GM18870 (cell line): ENCODE data around the gene CYP4F12.
"Not testable (repeated sequence)": the region's sequence is repeated elsewhere in the genome, so short reads cannot be mapped to it uniquely, and the experiment has no call there.

ENCODE experiments used
- ATAC-seq: cut with Tn5 transposase; IDR thresholded peaks from one replicate; pipeline ENCODE4 v1.9.1; 2021; ENCODE audit warnings: moderate library complexity; ENCODE audit not compliant: unreplicated experiment

Gene CYP4F12

DNA sequence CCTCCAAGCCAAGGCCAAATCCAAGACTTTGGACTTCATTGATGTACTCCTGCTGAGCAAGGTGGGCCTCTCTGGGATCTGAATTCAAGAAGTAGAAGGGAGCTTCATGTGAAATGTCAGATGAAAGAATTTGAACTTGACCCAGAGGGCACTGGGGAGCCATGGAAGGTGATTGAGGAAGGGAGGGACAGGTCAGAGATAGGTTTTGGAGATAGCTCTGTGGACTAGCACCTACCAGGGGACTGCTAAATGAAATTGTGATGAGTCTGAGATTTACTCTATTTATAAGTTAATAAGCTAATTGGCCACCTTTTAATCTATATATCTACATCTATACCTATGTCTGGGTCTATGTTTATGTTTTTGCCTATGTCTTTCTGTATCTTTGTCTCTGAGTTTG lies 22.8 kb upstream of the CYP4F12 start:
- not testable (repeated sequence) for ATAC-seq

DNA sequence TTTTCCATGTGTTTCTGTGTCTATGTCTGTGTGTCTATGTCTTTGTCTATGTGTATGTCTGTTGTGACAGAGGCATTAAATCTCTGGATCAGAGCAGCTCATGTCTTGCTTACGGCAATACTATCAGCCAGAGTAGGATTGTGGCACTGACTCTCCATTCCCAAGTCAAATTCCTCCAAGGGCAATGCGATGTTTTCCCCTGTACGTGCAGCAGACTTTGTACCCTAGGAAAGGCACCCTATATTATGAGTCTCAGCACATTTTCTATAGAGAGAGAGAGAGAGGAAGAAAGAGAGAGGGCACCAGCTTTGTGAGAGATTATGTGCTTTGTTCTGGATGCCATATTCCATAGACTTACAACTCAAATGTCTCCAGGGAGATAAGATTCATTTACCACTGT lies 21.1 kb upstream of the CYP4F12 start:
- ATAC-seq: no peak

DNA sequence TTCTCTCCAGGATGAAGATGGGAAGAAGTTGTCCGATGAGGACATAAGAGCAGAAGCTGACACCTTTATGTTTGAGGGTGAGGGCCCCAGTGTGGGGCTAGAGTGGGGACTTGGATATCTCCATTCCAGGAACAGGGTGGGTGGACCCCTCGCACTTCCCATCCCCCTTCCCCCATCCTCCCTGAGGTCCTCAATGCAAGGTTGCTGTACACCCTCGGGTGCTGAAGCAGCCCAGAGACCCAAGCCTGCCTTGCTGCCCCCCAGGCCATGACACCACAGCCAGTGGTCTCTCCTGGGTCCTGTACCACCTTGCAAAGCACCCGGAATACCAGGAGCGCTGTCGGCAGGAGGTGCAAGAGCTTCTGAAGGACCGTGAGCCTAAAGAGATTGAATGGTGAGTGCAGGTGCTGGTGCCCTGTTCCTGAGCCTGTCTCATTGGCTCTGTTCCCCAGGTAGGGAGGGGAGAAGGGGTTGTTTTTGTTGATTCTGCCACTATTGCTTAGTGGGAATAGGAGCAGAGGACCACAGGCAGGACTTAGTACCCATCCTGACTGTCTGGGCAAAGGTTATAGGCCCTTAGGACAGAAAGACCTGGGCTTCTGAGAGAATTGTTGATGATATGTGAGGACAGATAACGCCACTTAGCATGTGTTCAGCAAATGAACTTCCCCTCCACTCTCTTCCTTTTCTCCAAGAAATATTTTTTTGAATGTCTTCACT lies 20.2 kb upstream of the CYP4F12 start:
- ATAC-seq: no peak

DNA sequence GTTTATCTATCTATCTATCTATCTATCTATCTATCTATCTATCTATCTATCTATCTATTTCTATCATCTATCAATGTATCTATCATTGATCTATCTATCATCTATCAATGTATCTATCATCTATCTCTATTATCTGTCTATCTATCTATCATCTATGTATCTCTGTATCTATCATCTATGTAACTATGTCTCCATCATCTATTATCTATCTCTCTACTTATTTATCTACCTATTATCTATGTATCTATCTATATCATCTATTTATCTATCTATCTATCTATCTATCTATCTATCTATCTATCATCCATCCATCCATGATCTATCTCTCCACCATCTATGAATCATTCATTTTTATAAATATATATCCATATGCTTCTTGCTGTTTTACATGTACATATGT lies 16.4 kb upstream of the CYP4F12 start:
- ATAC-seq: no peak

DNA sequence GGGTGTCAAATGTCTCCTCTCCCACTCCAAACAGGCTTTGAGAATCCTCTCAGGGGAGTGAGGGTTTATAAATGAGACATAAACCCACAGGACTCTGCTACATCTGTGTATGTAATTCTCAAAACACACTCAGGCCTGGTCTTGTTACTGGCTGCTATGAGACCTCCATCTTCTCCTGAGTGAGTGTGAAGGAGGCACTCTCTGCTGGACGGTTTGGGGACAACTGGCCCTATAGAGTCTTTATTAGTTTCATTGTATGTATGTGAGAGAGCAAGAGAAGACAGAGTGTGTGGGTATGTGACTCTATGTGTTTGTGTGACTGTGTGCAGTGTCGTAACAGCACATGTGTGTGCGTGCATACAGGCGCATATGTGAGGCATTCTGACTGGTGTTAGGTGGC lies 9.6 kb upstream of the CYP4F12 start:
- no peak for ATAC-seq

DNA sequence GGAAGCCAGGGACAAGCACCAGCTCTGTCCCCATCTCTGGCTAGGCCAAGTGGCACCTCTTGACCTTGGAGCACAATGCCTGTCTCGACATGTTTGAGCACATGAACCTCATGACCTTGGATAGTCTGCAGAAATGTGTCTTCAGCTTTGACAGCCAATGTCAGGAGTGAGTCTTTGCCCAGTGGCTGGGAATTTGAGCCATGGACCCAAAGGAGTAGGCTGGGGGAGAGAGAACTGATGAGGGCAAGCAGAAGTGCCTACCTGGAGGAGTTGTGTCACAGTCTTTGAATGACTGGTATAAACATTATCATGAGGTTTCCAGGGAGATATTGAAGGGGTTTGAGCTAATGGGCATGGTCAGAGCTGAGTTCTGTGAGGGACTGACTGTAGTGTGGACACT lies 6.7 kb upstream of the CYP4F12 start:
- no peak for ATAC-seq

DNA sequence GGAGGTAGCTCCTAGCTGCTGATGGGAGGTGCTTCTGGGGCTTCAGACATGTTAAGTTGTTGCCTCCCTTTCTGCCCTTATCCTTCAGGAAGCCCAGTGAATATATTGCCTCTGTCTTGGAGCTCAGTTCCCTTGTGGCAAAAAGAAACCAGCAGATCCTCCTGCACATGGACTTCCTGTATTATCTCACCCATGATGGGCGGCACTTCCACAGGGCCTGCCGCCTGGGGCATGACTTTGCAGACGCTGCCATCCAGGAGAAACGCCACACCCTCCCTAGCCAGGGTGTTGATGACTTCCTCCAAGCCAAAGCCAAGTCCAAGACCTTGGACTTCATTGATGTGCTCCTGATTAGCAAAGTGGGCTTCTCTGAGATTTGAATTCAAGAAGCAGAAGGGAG lies 6.0 kb upstream of the CYP4F12 start:
- no peak for ATAC-seq

DNA sequence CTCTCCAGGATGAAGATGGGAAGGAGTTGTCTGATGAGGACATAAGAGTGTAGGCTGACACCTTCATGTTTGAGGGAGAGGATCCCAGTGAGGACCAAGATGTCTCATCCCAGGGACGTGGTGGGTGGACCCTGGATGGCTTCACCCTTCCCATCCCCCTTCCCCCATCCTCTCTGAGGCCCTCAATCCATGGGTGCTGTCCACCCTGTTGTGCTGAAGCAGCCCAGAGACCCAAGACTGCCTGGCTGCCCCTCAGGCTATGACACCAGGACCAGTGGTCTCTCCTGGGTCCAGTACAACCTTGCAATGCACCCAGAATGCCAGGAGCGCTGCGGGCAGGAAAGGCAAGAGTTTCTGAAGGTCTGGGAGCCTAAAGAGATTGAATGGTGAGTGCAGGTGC lies 3.4 kb upstream of the CYP4F12 start:
- no peak for ATAC-seq

DNA sequence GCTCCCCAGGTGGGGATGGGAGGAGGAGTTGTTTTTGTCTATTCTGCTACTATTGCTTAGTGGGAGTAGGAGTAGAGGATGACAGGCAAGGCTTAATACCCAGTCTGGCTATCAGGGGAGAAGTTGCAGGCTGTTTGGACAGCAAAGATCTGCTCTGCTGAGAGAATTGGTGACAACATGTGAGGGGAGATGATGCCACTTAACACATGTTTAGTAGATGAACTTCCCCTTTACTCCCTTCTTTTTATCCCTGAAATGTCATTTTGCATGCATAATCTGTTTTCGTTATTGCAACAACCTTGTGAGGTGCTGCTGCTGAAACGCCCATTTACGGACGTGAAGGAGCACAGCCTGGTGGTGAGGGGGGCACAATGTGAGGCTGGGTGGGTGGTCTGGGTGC lies 3.0 kb upstream of the CYP4F12 start:
- no peak for ATAC-seq

DNA sequence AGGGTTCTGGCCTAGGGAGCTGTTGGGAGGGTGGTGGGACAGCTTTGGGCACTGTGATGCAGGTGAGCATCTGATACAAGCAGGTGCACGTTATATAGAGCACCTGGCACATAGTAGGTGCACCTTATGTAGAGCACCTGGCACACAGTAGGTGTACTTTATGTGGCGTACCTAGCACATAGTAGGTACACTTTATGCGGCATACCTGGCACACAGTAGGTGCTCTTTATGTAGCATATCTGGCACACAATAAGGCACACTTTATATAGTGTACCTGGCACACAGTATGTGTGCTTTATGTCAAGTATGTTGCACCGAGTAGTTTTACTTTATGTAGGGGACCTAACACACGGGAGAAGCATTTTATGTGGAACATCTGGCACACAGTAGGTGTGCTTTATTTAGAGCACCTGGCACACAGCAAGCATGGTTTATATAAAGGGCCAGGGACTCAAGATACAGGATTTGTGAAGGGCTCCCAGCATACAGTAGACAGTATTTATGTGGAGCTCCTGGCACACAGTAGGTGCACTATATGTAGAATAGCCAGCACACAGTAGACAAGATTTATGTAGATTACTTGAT lies 1.6 kb upstream of the CYP4F12 start:
- no peak for ATAC-seq

DNA sequence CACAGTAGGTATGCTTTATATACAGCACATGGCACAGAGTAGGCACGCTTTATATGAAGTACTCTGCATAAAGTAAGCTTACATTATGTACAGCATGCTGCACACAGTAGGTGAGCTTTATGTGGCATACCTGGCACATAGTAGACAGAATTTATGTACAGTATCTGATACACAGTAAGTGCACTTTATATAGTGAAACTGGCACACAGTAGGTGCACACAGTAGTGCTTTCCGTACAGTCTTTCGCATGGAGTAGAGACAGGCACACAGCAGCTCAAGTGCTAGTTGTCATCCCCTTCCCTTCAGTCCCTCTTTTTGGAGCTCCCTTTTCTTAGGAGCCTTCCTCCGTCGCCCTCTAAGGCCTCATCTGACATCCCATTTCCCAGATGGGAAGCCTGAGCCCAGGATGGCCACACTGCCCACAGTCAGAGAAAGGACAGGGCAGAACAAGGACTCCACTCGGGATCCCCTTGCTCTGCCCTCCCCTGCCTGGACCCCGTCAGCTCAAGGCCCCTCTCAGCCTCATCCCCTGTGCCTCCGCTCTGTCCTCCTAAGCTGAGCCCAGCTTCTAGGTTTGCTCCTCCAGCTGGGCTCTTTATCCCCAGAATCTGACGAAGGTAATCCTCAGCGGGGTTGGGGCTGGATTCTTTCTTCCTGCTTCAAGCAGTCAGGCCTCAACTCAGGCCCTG lies 852 bp upstream of the CYP4F12 start:
- no peak for ATAC-seq

DNA sequence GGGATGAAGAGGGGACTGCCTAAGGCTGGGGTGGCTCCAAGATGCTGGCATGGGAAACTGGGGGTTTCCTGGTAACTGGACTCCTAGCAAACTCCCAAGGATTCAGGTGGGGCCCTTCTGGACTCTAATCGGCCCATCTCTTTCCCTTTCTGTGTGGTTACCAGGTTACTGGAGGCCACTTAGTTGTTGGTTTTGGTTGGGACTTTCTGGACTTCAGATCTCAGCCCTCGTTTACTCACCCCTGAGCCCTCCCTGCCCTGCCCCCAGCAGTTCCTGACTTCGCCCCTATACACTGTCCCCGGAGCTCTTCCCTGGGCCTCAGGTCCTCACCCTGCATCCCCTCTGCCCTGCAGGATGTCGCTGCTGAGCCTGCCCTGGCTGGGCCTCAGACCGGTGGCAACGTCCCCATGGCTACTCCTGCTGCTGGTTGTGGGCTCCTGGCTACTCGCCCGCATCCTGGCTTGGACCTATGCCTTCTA lies 328 bp downstream of the CYP4F12 start:
- ATAC-seq: no peak

DNA sequence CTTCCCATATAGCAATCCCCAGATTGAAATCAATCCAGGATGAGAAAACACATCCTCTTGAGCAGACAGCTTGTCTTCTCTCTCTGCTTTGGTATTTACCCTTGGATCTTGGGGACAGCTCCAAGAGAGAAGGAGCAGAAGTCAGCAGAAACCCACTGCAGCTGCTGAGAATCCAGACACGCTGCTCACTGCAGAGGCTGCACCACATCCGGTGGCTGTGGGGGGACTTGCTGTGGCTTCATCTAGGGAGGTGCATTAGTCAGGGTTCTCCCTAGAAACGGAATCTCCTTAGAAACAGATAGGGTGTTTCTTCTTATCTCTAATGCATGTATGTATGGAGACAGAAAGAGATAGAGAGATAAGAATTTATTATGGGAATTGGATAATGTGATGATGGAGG lies 2.7 kb downstream of the CYP4F12 start:
- no peak for ATAC-seq

DNA sequence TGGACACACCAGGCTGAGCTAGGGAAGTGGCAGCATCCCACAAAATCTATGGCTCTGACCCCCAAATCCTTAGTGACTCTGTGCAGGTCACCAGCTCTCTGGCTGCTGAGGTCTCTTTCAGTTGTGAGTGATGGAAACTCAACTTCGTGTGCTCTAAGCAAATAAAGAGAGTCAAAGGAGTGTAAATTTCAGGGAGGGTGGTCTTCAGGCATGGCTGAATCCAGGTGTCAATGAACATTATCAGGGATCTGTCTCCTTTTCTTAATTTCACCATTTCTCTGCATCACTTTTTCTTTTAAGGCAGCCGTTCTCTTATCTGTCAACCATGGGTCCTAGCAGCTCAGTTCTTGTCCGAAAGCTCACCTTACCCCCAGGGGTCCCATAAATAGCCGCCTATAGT lies 6.2 kb downstream of the CYP4F12 start:
- no peak for ATAC-seq

DNA sequence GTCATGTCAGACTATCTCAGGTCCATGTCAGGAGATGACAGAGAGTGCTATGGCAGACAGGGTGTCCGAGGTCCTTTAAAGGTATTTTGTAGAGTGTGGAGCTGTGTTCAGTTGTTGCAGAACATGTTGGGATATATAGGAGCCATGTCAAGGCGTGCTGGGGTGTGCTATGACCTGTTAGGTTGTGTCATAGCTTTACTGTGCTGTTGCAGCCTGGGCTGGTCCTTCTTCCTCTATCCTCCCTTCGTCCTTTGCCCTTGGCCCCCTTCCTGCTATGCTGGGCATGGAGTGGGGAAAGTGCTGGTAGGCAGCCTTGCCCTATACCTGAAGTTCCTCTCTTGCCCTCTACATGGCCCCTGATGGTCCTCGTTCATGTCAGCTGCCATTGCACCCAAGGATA lies 7.0 kb downstream of the CYP4F12 start:
- not testable (repeated sequence) for ATAC-seq

DNA sequence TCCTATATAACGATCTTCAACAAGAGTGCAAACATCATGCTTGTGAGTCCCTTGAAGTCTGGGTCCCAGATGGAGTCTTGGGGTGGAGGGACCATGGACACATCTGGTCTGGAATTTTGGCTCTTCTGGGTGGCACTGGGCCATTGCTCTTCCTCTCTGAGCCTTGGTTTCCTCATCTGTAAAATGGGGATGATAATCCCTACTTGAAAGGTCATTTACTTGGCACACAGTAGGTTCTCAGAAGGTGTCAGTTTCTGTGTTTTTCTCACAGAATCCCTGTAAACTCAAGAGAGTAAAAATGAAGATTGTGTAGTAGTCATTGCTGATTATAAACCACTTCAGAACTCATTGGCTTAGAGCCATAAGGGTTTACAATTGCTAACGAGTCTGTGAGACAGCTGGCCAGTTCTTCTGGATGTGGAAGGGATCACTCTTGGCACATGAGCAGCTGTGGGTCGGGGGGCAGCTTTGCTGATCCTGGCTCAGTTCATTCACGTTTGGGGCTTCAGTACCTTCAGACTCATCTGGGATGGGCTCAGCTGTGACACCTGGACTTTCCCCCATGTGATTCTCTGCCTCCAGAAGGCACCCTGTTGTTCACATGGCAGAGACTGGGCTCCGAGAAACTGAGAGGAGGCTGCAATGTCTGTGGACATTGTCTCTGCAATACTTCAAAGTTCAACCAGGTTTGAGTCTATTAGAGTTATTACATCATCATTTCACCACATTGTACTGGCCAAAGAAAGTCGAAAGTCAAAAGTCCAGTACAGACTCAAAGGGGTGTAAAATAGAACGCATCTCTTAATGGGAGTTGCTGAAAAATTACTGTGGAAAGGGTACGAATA lies 7.8 kb downstream of the CYP4F12 start:
- no peak for ATAC-seq

DNA sequence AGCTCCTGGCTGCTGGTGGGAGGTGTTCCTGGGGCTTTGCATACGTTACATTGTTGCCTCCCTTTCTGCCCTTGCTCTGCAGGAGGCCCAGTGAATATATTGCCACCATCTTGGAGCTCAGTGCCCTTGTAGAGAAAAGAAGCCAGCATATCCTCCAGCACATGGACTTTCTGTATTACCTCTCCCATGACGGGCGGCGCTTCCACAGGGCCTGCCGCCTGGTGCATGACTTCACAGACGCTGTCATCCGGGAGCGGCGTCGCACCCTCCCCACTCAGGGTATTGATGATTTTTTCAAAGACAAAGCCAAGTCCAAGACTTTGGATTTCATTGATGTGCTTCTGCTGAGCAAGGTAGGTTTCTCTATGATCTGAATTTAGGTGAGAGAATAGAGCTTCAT lies 10.5 kb downstream of the CYP4F12 start:
- ATAC-seq: no peak

DNA sequence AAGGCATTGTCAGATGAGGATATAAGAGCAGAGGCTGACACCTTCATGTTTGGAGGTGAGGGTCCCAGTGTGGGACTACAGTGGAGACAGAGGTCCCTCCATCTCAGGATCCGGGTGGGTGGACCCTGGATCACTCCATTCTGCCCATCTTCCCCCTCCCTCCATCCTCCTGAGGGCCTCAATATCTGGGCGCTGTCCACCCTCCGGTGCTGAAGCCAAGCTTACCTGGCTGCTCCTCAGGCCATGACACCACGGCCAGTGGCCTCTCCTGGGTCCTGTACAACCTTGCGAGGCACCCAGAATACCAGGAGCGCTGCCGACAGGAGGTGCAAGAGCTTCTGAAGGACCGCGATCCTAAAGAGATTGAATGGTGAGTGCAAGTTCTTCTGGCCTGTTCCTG lies 11.9 kb downstream of the CYP4F12 start:
- ATAC-seq: no peak

DNA sequence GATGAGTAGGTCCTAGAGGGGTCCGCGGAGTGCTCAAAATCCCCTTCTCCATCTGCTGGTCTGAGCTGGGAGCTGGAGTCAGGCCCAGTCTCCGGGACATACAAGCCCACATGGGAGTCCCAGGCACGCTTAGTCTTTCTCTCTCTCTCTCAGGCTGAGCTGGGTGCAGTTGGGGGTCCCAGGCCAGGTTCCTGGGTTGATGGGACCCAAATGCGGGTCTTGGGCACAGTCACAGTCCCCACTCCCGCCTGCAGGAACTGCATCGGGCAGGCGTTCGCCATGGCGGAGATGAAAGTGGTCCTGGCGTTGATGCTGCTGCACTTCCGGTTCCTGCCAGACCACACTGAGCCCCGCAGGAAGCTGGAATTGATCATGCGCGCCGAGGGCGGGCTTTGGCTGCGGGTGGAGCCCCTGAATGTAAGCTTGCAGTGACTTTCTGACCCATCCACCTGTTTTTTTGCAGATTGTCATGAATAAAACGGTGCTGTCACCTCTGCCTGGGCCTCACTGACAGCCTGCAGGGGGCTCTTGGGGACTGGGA lies 23.8 kb downstream of the CYP4F12 start:
- ATAC-seq: no peak

DNA sequence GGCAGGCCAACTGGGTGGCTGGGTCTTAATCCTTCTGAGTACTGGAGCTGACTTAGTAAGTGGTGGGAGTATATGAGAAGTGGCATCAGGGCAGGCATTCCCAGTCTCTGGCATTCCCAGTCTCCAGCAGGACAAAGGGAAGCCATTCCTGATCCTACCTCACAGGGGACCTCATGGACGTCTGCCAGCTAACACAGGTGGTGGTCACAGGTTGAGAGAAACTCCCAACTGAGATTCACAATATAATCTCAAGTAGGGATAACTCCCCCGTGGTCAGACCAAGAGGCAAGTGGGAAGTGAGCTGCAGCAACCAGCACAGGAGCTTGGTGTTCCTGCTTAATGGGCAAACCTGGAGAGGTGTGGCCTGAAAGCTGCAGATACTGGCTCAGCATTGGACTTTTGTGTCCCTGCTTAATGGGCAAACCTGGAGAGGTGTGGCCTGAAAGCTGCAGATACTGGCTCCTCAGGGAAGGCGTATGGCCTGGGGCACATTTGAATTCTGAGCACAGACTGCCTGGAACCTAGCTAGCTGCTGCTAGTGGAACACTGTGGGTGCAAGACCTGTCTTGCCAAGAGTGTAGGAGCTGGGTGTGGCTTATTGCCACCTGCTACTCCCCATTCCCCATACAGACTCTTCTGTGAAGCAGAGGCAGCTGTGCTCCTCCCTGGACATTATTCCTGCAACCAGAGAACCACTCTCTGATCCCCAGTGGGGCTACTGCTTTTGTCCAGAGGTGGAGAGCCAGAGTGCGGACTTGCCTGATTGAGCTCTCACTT lies 29.1 kb downstream of the CYP4F12 start:
- no peak for ATAC-seq
